ENCODE measurements around the gene PXDN.

Gene PXDN

DNA sequence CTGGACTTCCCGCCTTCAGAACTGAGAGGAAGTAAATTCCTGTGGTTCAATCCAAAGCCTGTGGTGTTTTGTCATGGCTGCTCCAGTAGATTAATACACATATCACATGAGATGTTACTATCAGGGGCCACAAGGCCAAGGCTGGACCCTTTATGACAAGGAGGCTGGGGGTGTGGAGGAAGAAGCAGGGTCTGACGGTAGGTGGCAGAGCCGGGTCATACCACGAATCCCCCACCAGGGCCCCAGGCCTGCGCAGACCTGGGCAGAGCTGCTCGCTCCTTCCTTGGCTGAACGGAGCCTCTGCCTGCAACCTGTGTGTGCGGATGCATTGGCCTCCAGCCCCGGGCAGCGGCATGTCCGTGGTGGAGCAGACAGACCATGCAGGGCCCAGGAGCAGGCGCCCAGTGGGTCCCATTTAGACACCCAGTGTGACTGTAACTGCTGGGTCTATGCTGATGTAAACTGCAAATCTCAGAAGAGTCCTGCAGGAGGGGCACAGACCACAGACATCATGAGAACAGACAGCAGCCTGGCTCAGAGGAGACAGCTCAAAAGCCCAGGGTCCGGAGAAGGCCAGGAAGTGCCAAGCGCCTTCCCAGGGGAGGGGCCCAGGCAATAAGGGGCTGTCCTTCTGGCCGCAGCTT, 155.2 kb downstream of the PXDN start:
- no peak for DNase-seq

DNA sequence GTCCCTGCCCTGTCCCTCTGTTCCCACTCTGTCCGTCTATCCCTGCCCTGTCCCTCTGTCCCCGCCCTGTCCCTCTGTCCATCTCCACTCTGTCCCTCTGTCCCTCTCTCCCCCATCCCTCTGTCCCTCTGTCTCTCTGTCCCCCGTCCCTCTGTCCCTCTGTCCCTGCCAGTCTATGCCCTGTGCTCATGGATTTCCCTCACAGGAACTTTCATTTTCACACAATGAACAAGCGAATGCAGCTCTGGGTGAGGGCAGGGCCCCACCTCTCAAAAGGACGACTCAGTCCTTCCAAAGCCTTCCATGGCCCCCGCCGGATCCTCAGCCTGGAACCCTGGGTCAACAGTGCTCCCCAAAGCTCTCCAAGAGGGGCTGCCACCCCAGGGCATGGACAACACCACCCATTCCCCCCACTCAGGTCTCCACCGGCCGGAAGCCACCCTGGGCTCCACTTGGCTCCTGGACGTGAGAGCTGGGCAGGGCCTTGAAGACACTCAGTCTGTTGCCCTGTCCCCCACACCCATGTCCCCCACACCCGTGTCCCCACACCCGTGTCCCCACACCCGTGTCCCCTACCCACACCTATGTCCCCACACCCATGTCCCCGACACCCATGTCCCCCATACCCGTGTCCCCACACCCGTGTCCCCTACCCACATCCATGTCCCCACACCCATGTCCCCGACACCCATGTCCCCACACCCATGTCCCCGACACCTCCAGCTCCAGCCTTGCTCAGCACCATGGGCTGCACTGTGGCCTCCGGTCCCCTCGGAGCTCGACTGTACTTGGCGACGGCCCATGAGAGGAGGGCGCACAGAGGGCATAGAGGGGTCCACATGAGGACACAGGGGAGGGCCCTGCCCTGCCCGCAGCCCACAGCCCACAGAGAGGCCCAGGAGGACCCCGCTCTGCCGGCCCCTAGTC, 156.0 kb downstream of the PXDN start:
- DNase-seq = no peak

DNA sequence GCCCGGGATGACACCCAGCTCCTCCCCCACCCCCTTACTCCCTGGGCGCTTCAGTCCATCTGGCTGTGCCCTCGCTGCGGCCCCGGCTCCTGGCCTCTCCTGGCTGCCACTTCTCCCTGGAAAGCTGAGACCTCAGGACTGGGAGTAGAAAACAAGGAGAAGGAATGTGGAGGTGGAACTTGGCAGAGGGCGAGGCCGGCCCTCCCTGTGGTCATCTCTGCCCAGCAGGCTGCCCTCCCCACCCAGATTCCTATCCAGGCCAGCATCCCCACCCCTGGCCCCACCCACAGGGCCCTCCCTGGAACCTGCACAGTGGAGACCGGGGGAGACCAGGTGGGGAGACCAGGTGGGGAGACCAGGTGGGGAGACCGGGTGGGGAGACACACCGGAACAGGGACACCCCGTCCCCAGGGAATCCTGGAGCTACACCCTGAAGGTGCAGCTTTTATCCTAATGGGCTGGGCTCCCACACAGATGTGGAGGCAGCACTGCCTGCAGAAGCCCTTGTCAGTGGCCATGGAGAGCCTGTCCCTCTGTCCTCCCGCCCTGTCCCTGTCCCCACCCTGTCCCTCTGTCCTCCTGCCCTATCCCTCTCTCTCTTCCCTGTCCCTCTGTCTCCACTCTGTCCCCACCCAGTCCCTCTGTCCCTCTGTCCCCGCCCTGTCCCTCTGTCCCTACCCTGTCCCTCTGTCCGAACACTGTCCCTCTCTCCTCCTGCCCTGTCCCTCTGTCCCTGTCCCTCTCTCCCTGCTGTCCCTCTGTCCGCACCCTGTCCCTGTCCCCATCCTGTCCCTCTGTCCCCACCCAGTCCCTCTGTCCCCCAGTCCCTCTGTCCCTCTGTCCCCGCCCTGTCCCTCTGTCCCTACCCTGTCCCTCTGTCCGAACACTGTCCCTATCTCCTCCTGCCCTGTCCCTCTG, 157.1 kb downstream of the PXDN start:
- no peak for DNase-seq

DNA sequence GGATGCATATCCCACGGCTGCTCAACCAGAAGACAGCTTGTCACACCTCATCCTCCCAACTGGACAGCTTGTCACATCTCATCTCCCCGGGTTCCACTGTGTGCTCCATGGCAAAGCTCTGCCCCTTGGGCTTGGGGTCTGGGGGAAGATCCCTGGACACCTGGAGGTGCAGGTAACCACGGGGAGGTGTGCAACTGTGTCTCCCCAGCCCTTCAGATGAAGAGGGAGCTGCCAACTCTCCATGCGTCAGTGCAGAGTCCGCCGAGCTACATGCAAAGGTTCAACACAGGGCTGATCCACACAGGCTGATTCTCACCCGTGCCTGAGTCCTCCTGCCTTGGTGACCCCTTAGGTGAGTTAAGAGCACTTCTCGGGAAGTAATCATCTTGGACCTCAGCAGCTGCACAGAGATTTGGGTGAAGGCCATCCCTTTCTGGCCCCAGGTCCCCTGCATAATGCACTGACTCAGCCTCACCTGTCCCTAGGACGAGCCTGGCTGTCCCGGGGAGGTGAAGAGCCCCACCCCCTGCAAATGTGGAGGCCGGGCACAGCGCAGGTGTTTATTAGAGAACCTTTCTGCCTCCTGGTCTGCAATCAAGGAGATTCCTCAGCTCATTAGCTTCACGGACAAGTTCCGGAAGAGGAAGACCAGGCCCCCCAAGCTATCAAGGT, 157.9 kb downstream of the PXDN start:
- no peak for DNase-seq

DNA sequence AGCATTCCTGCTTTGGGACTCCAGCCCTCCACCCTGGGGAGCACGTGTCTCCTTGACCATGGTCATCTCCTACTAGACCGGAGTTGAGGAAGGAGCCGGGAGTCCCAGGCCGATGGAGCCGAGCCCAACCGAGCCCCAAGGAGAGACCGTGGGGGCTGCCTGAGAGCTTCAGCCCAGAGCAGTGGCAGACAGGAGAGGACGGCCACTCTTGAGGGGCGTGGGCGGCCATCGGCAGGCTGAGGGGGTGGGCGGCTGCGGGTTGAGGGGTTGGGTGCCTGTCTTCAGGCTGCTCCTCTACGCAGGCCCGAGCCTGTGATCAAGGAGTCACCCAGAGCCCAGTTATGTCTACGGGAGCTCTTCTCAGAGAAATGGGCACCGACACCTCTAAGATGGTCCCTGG, 158.7 kb downstream of the PXDN start:
- no peak for DNase-seq

DNA sequence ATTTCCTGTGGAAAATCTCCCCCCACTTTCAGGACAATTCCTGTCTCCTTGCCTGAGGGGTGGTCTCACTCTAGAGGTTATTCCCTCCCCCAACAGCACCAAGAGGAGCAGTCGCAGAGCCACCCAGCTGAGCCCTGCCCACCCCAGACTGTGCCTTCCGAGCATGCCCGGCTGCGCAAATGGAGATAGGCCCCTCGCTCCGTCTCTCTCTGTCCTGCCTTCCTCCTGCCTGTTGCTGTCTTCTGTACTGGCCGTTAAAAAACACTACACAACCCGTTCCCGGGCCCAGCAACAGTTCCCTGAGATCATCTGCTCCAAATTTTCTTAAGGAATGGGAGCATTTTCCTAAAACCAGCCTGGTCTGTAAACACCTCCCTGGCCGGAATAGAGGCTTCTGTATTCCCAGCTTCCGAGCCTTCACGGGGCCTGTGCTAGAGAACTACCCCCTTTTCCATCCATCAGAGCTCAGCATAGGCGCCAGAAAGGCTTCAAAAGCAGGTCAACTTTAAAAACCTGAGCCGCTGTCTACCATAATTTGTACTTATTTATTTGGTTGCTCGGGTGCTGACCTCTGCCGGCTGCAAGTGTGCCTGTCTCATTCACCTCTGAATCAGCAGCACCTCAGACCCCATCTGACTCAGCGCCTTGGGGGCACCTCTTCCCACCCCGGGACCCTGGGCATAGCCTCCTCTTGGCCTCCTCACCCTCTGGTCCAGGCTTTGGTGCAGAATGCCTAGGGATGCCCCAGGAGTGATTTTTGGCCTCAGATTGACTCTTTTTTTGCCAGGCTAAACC, 159.4 kb downstream of the PXDN start:
- DNase-seq = no peak

DNA sequence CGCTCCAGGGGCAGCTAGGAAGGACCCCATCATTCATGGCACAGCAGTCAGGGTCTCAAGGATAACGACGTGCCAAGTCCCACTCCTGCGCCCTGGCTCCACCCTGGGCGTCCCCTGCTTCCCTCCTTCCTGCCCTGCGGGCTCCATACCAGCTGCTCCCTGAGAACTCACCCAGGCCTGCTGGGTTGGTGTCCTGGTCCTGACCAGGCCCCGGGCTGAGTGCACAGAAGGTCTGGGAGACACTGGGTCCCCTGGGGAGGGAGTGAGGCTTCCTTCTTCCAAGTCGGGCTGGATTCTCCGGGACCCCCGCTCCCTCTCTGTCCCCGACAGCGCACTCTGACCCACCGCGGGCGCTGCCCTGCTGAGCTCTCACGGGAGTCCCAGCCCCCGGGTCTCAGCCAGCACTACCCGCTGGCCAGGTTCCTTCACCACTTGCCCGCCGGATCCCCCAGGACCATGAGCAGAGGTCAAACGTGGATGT, 160.2 kb downstream of the PXDN start:
- DNase-seq = no peak

DNA sequence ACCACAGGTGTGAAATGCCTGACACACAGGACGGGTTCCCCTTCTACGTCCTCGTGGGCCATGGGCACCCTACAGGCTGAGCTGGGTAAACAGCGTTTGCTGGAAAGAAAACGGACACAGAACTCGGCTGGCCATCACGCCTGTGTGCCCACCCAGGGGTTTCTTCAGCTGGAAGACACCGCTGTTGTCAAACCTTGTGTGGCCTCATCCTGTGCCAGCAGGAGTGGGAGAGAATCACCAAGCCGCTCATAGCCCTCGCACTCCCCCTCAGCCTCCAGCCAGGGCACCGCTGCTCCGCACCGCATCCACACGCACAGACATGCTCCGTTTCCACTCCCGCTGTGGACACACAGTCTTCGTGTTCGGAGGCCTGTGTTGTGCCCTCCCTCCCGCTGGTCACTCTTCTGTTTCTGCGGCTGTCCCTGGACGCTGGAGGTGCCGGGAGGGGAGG, 161.4 kb downstream of the PXDN start:
- DNase-seq = no peak

DNA sequence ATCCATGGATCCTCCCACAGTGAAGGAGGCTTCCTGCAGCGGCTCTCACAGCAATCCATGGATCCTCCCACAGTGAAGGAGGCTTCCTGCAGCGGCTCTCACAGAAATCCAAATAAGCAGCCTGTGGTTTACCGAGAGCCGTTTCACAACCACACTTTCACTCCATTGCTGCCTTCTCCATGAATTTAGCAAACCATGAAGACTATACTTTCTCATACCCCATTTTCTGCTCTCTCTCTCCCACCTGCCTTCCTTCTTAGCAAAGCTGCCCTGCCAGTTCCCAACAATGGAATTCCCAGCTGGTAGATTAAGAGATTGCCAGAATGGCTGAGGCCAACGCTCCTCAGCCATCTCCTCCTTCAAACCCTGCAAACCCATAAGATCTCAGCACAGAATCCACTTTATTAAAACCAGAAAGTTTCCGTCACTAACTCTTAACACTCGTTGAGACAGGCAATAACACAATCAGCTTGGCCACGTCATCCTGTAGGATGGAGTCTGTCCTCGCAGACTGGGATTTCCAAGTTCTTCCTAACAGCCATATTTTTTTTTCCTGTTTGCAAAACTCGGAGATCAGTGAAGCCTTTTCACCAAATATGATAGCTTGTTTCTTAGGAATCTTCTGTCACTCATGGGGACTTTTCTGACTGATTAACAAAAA, 162.2 kb downstream of the PXDN start:
- no peak for DNase-seq
